Measurements from ENCODE around the gene RARS1.

The RARS1 gene

DNA sequence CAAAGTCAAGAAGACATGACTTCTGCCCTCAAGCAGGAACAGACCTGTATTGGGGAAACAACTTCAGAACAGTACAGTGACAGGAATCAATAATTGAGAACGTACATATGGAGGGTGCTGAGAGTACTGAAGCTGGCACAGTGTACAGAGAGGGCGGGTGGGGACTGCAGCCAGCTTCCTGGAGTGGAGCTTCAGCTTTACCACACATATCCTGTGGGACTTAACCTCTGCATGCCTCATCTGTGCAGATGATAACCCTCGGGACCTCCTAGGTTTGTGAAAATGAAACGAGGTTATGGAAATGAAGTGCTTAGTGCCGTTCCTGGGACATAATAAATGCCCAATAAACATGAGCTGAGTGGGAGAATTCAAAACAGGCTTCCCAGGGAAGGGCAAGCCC, 22.1 kb upstream of the RARS1 start:
- H2AFZ ChIP-seq (ENCODE audit: low read depth, low read length) = no peak overlapping the region
- H3K36me3 ChIP-seq (replicated peaks; ENCODE audit: low read depth, low read length) = no peaks in the 10 kb centered on the region

GRCh38 chr5:168464641-168465040, 21.6 kb upstream of the RARS1 start:
- TF ChIP-seq CTCF (IDR thresholded peaks at IDR 0.05; ENCODE audit: low read depth, low read length) (no peak), EZH2phosphoT487 (IDR thresholded peaks at IDR 0.05; ENCODE audit: low read depth) (no peak)
- Histone ChIP-seq H3K79me2 (ENCODE audit: low read length) (no peaks in the 10 kb centered on the region), H3K36me3 (replicated peaks; ENCODE audit: low read depth, low read length) (no peaks in the 10 kb centered on the region)

More for the DNA sequence above, 22.1 kb upstream of the RARS1 start:
- no peaks in the 10 kb centered on the region for H3K27me3 ChIP-seq (ENCODE audit: low read depth, low read length)
- no peaks in the 10 kb centered on the region for H4K20me1 ChIP-seq (ENCODE audit: insufficient read depth, low read length)
- H3K27ac ChIP-seq (ENCODE audit: low read length) = no peak overlapping the region
- H3K4me3 ChIP-seq (ENCODE audit: low read length) = no peak overlapping the region
- no peaks in the 10 kb centered on the region for H3K9me3 ChIP-seq (ENCODE audit: insufficient read depth, low read length)
- H3K79me2 ChIP-seq (ENCODE audit: low read length) = no peaks in the 10 kb centered on the region
- no peak overlapping the region for H3K4me2 ChIP-seq (ENCODE audit: low read length)
- TF ChIP-seq EZH2phosphoT487 (IDR thresholded peaks at IDR 0.05; ENCODE audit: low read depth) (no peak), CTCF (IDR thresholded peaks at IDR 0.05; ENCODE audit: low read depth, low read length) (no peak)
- H3K9ac ChIP-seq (ENCODE audit: low read length) = no peak overlapping the region
- no peaks in the 10 kb centered on the region for H3K4me1 ChIP-seq (ENCODE audit: low read length)

GRCh38 chr5:168467755-168468330, 18.4 kb upstream of the RARS1 start:
- no peak for TF ChIP-seq CTCF (IDR thresholded peaks at IDR 0.05; ENCODE audit: low read depth, low read length)
- no peak for TF ChIP-seq EZH2phosphoT487 (IDR thresholded peaks at IDR 0.05; ENCODE audit: low read depth)
- H2AFZ ChIP-seq (ENCODE audit: low read depth, low read length) = no peak overlapping the region
- no peak overlapping the region for H3K27ac ChIP-seq (ENCODE audit: low read length)
- no peak overlapping the region for H3K4me3 ChIP-seq (ENCODE audit: low read length)
- no peaks in the 10 kb centered on the region for H4K20me1 ChIP-seq (ENCODE audit: insufficient read depth, low read length)
- H3K9ac ChIP-seq (ENCODE audit: low read length) = no peak overlapping the region
- no peaks in the 10 kb centered on the region for H3K9me3 ChIP-seq (ENCODE audit: insufficient read depth, low read length)
- no peak overlapping the region for H3K4me2 ChIP-seq (ENCODE audit: low read length)
- no peaks in the 10 kb centered on the region for H3K36me3 ChIP-seq (replicated peaks; ENCODE audit: low read depth, low read length)
- no peaks in the 10 kb centered on the region for H3K4me1 ChIP-seq (ENCODE audit: low read length)
- H3K27me3 ChIP-seq (ENCODE audit: low read depth, low read length) = no peaks in the 10 kb centered on the region
- H3K79me2 ChIP-seq (ENCODE audit: low read length) = no peaks in the 10 kb centered on the region

More at GRCh38 chr5:168464641-168465040, 21.6 kb upstream of the RARS1 start:
- no peaks in the 10 kb centered on the region for H4K20me1 ChIP-seq (ENCODE audit: insufficient read depth, low read length)
- H3K4me2 ChIP-seq (ENCODE audit: low read length) = no peak overlapping the region
- H3K27ac ChIP-seq (ENCODE audit: low read length) = no peak overlapping the region
- no peak overlapping the region for H2AFZ ChIP-seq (ENCODE audit: low read depth, low read length)
- no peaks in the 10 kb centered on the region for H3K9me3 ChIP-seq (ENCODE audit: insufficient read depth, low read length)
- H3K4me3 ChIP-seq (ENCODE audit: low read length) = no peak overlapping the region
- no peaks in the 10 kb centered on the region for H3K4me1 ChIP-seq (ENCODE audit: low read length)
- no peak overlapping the region for H3K9ac ChIP-seq (ENCODE audit: low read length)
- H3K27me3 ChIP-seq (ENCODE audit: low read depth, low read length) = no peaks in the 10 kb centered on the region

GRCh38 chr5:168468836-168469235, 17.4 kb upstream of the RARS1 start:
- no peak overlapping the region for H3K4me3 ChIP-seq (ENCODE audit: low read length)
- H3K79me2 ChIP-seq (ENCODE audit: low read length) = no peaks in the 10 kb centered on the region
- no peak overlapping the region for H3K9ac ChIP-seq (ENCODE audit: low read length)
- no peak overlapping the region for H3K27ac ChIP-seq (ENCODE audit: low read length)
- no peaks in the 10 kb centered on the region for H3K36me3 ChIP-seq (replicated peaks; ENCODE audit: low read depth, low read length)
- H3K4me2 ChIP-seq (ENCODE audit: low read length) = no peak overlapping the region
- no peak for TF ChIP-seq EZH2phosphoT487 (IDR thresholded peaks at IDR 0.05; ENCODE audit: low read depth)
- TF ChIP-seq CTCF (IDR thresholded peaks at IDR 0.05; ENCODE audit: low read depth, low read length) = no peak
- no peaks in the 10 kb centered on the region; the same call in 1 of the 2 replicates for H4K20me1 ChIP-seq (ENCODE audit: insufficient read depth, low read length)
- H2AFZ ChIP-seq (ENCODE audit: low read depth, low read length) = no peak overlapping the region
- H3K27me3 ChIP-seq (ENCODE audit: low read depth, low read length) = no peaks in the 10 kb centered on the region
- no peaks in the 10 kb centered on the region for H3K4me1 ChIP-seq (ENCODE audit: low read length)
- H3K9me3 ChIP-seq (ENCODE audit: insufficient read depth, low read length) = no peaks in the 10 kb centered on the region

Measured in OCI-LY3 (cell line).